Prostate gland (tissue), 2 donors: ENCODE results near the gene NECTIN4. TPM values are rescaled to one million over a fixed set of nuclear protein-coding genes. Genes with fewer than 3 reads are reported as not detected.

Source experiments
- DNase-seq: peaks from one replicate; pipeline ENCODE4 v3.0.0-alpha.2; 2019; ENCODE audit warnings: low spot score
- H3K27ac ChIP-seq, 2 donors: fragments of 200-600 bp; sonication (generic); 2 replicates each; pipeline ENCODE4 v1.5.1; 2017 to 2019
- H3K27me3 ChIP-seq: fragments of 200-600 bp; sonication (generic); replicated peaks from 2 replicates; pipeline ENCODE4 v1.5.1; 2019; ENCODE audit not compliant: insufficient read depth
- H3K36me3 ChIP-seq, 2 donors: fragments of 200-600 bp; sonication (generic); 1 replicate in 1 of 2; 2 replicates in 1 of 2; pipeline versions ENCODE4 v1.5.1 to v1.8.1; 2017 to 2019
- H3K4me1 ChIP-seq: fragments of 200-600 bp; sonication (generic); replicated peaks from 2 replicates; pipeline ENCODE4 v1.5.1; 2019
- H3K4me3 ChIP-seq, 2 donors: fragments of 200-600 bp; sonication (generic); 2 replicates each; pipeline ENCODE4 v1.5.1; 2017 to 2019
- H3K9me3 ChIP-seq: fragments of 200-600 bp; sonication (generic); 2 replicates; pipeline ENCODE4 v1.5.1; 2017
- POLR2A ChIP-seq: fragments of 450-650 bp; IDR thresholded peaks from one replicate; pipeline ENCODE4 v1.6.1; 2016; ENCODE audit warnings: antibody characterized with exemption, mild to moderate bottlenecking
- POLR2AphosphoS5 ChIP-seq: sonication (generic); formaldehyde crosslinking; IDR thresholded peaks from one replicate; pipeline ENCODE4 v1.6.1; 2017; ENCODE audit warnings: antibody characterized with exemption
- WGBS: methylation state at CpG from one replicate; pipeline ENCODE4 v1.1.5; 2018; 5-methylcytosine and 5-hydroxymethylcytosine counted together
- intact Hi-C: fragments of 100-400 bp; cut with DNase I; formaldehyde crosslinking; loops from one replicate; pipeline ENCODE4 v1.14.2; 2022
- total RNA-seq, 2 donors: library from RNA; depleted of rRNA; stranded (reverse); fragments of >200 nt; gene quantifications; one replicate each; pipeline ENCODE4 v1.1.0, GENCODE V29; 2016
- TF ChIP-seq, protein P1 (sequence below), 4 experiments: fragments of 200-600 bp in 2 of 4; fragments of 450-650 bp in 2 of 4; sonication (generic) in 2 of 4; IDR thresholded peaks; 1 replicate in 3 of 4; 2 replicates in 1 of 4; pipeline ENCODE4 v1.5.1; 2016 to 2019; ENCODE audit warnings: antibody characterized with exemption in 4 of 4, mild to moderate bottlenecking in 2 of 4, moderate library complexity in 2 of 4

Gene NECTIN4
- total RNA-seq, 2 donors from 2014 or later = 9.6 to 18.6 TPM

DNA sequence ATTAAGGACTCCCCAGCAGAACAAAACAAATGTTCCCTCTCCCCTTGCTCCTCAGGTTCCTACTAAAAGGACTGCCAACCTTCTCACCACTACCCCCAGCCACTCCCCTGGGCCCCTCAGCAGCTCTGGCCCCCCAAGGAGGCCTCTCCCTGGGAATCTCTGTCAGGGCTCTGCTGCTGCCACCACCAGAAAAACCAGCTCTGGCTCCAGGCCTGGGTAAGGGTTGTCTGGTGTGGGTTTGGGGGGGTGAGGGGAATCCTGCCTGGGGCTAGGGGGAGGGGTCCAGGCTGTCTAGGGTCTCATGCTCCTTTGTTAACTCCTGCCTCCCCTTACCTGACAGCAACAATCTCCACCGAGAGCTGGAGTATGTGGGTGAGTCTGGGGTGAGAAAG lies 4.8 kb downstream of the NECTIN4 start:
- Histone ChIP-seq H3K27ac (peak overlapping the region; percentile 72 to 79), H3K4me3 (no peak overlapping the region), H3K9me3 (no peaks in the 10 kb centered on the region), H3K4me1 (peaks cover 6% of the 10 kb centered on the region), H3K36me3 (no peaks in the 10 kb centered on the region), H3K27me3 (no peaks in the 10 kb centered on the region)
- intact Hi-C loops = no loop called here
- no peak for TF ChIP-seq POLR2A
- 91% methylated on average over 1 of the region's 1 CpG for WGBS
- no peak for DNase-seq

DNA sequence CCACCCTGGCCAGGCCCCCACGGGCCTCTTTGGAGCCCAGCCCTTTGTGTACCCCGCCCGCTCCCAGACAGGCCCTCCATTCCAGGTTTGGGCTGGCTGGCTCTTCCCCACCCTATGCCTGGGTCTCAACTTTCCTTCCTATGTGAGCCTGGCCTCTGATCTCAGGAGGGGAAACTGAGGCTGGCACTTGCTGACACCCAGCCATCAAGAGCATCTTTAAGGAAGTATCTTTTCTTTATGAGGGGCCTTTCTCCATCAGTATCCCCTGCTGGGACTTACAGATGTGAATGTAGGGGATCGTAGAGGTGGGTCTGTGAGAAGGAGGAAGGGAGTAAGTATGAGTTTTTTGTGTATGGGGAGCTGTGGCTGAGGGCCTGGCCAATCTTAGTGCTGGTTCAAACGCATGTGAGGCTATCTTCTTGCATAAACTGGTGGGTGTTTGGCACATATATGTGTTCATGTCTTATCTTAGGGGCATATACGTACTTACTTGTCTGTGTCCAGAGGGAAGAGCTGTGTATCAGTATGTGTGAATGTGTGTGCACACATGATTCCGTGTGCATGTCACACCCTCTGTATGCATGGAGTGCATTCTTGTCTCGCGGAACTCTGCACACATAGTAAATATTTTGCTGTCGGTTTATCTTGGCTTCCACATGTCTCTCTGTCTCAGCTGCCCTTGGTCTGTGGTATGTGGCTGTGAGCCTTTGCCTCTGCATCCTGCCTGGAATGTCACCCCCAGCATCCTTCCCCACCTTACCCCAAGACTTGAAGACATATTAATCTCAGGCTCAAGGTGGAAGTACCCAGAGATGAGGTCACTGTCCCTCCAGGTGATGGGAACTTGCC lies 5.4 kb downstream of the NECTIN4 start:
- TF ChIP-seq, protein P1, sequence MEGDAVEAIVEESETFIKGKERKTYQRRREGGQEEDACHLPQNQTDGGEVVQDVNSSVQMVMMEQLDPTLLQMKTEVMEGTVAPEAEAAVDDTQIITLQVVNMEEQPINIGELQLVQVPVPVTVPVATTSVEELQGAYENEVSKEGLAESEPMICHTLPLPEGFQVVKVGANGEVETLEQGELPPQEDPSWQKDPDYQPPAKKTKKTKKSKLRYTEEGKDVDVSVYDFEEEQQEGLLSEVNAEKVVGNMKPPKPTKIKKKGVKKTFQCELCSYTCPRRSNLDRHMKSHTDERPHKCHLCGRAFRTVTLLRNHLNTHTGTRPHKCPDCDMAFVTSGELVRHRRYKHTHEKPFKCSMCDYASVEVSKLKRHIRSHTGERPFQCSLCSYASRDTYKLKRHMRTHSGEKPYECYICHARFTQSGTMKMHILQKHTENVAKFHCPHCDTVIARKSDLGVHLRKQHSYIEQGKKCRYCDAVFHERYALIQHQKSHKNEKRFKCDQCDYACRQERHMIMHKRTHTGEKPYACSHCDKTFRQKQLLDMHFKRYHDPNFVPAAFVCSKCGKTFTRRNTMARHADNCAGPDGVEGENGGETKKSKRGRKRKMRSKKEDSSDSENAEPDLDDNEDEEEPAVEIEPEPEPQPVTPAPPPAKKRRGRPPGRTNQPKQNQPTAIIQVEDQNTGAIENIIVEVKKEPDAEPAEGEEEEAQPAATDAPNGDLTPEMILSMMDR (IDR thresholded peaks at IDR 0.05) = no peak
- TF ChIP-seq POLR2AphosphoS5 = peak; percentile 10
- TF ChIP-seq POLR2A = peak; percentile 14
- 49% methylated on average over 10 of the region's 10 CpGs for WGBS
- H3K27me3 ChIP-seq = no peaks in the 10 kb centered on the region
- no peaks in the 10 kb centered on the region for H3K36me3 ChIP-seq
- no peaks in the 10 kb centered on the region for H3K9me3 ChIP-seq
- peaks cover 6% of the 10 kb centered on the region for H3K4me1 ChIP-seq
- no peak overlapping the region for H3K4me3 ChIP-seq
- intact Hi-C loops = no loop called here
- H3K27ac ChIP-seq = peak overlapping the region; percentile 72 to 79
- DNase-seq = peak; percentile 61

DNA sequence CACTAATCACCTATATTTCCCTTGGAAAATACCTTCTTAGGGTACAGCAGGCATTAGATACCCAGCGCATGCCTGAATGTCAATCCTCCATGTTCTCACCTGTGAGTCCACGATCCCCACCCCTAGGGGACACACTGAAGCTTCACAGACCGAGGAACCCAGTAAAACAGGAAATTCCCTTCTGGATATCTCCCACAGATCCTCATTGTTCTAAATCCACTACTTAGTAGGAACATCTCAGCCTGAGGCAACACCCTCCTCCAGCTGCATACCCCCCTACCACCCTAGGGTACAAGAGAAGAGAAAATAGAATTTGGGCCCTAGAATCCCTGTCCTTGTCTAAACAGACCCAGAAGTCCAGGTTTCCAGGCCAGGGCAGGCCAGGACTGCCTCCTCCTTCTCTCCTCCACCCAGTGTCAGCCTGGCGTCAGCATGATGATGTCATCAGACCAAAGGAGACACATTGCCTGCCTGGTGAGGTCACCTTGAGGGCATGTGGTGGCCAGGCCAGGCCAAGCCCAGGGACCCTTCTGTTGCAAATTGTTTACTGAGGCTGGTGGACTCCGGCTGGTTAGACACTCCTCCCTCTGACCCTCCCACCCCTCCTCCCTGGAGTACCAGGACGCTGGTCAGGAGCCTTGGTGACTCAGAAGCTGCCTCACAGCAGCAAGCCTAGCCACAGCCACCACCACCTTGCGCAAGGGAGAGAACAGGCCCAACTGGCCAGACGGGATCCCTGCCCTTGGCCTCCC lies 6.2 kb downstream of the NECTIN4 start:
- TF ChIP-seq POLR2A (peak; percentile 29), POLR2AphosphoS5 (peak; percentile 79)
- TF ChIP-seq, protein P1 (IDR thresholded peaks at IDR 0.05) = no peak
- peak overlapping the region; percentile 72 to 79 for H3K27ac ChIP-seq

DNA sequence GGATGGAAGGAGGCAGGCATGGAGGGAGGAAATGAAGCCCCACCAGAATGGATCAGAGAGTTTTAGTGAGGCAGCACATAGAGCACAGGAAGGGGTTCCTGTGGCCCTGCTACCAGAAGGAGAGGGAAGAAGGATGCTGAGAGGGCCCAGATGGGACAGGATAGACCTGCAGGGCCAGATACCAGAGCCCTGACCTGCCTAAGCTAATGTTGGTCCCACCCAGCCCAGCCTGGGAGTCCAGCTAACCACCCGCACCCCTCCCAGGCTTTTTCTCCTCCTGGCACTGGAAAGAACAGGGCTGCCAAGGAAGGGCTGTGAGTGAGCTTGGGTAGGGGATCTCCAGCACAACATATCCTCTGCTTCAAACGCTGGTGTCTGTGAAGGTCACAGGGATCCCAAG lies 6.9 kb downstream of the NECTIN4 start:
- Histone ChIP-seq H3K9me3 (no peaks in the 10 kb centered on the region), H3K4me3 (no peak overlapping the region)
- intact Hi-C loops = no loop called here

More for the DNA sequence above, 6.2 kb downstream of the NECTIN4 start:
- Histone ChIP-seq H3K4me1 (peaks cover 6% of the 10 kb centered on the region), H3K36me3 (no peaks in the 10 kb centered on the region), H3K9me3 (no peaks in the 10 kb centered on the region), H3K27me3 (no peaks in the 10 kb centered on the region), H3K4me3 (no peak overlapping the region)
- WGBS = 52% methylated on average over 8 of the region's 8 CpGs
- intact Hi-C loops = no loop called here
- peak; percentile 91 for DNase-seq

DNA sequence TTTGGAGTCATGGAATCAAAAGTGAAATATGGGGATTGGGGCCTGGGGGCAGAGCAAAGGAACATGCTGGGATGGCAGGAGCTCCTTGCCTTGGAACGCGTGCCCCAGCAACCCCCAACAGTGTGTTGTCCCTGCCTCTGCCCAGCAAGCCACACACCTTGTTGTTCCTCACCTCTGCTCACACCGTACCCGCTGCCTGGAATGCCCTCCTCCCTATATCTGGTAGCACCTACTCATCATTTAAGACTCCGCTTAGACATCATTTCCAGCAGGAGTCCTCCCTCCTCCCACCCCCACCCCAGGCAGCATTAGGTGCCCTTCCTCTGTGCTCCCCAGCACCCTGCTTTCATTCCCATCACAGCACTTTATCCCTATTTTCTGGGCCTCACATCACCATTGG lies 7.8 kb downstream of the NECTIN4 start:
- WGBS = 76% methylated on average over 5 of the region's 5 CpGs
- no peak overlapping the region for H3K4me3 ChIP-seq
- H3K27me3 ChIP-seq = no peaks in the 10 kb centered on the region
- DNase-seq = no peak
- H3K9me3 ChIP-seq = no peaks in the 10 kb centered on the region
- intact Hi-C loops = no loop called here
- H3K36me3 ChIP-seq = no peaks in the 10 kb centered on the region
- no peak overlapping the region for H3K27ac ChIP-seq
- no peak for TF ChIP-seq POLR2AphosphoS5
- no peak for TF ChIP-seq POLR2A
- TF ChIP-seq, protein P1 (IDR thresholded peaks at IDR 0.05) = no peak
- peaks cover 6% of the 10 kb centered on the region for H3K4me1 ChIP-seq

More for the DNA sequence above, 6.9 kb downstream of the NECTIN4 start:
- 73% methylated on average over 2 of the region's 2 CpGs for WGBS
- no peaks in the 10 kb centered on the region for H3K27me3 ChIP-seq
- DNase-seq = no peak
- H3K4me1 ChIP-seq = peaks cover 6% of the 10 kb centered on the region
- TF ChIP-seq POLR2AphosphoS5 (no peak), POLR2A (no peak)
- TF ChIP-seq, protein P1 (IDR thresholded peaks at IDR 0.05) = no peak
- no peaks in the 10 kb centered on the region for H3K36me3 ChIP-seq
- H3K27ac ChIP-seq = peak overlapping the region in 1 of 2 donors; percentile 72
